DMS153 treated with DMSO at 0.1 percent for 48 hours (cell line): Measurements from ENCODE around the gene PIGT.
"Not testable (repeated sequence)": the region's sequence is repeated elsewhere in the genome, so short reads cannot be mapped to it uniquely, and the experiment has no call there.

ENCODE experiments used
- DNase-seq: peaks from one replicate; lab custom pipeline; 2025; ENCODE audit not compliant: unreplicated experiment; lab: John Stamatoyannopoulos, UW

PIGT gene

DNA sequence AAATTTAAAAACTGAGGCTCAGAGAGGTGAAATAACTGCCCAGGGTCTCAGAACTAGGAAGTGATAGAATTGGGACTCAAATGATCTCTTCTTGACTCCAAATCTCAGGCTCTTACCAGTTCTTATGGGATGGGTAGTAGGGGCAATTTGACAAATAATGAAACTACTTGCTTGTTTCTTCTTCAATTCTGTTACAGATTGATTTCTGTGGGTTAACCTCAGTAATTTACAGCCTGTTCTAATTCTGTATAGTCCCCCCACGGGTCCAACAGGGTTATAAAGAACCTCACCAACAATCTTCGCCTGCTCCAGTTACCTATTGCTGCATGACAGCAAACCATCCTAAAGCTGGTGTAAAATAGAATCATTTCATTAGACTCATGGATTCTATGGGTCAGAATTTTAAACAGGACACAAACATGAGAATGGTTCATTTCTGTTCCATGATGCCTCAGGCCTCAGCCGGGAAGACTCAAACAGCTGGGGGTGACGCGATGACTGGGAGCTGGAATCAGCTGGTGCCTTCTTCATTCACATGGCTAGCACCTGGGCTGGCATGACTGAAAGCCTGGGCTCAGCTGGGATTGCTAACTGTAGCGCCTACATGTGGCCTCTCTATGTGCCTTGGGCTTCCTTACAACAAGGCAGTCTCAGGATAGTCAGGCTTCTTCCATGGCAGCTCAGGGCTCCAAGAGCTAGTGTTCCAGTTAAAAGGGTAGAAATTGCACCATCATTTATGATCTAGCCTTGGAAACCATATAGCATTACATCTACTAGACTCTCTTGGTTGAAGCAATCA is 47.0 kb downstream of the PIGT start:
- no peak for DNase-seq

DNA sequence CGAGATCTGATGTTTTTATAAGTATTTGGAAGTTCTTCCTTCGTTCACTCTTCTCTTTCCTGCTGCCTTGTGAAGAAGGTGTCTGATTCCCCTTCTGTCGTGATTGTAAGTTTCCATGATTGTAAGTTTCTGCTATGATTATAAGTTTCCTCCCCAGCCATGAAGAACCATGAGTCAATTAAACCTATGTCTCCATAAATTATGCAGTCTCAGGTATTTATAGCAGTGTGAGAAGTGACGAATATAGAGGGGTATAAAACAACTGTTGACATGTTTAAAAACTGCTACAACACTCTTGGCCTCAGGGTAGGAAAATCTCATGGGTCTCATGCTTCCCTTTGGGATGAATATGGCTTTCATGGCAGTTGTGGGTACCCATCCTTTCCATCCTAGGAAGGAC is 47.8 kb downstream of the PIGT start:
- no peak for DNase-seq

DNA sequence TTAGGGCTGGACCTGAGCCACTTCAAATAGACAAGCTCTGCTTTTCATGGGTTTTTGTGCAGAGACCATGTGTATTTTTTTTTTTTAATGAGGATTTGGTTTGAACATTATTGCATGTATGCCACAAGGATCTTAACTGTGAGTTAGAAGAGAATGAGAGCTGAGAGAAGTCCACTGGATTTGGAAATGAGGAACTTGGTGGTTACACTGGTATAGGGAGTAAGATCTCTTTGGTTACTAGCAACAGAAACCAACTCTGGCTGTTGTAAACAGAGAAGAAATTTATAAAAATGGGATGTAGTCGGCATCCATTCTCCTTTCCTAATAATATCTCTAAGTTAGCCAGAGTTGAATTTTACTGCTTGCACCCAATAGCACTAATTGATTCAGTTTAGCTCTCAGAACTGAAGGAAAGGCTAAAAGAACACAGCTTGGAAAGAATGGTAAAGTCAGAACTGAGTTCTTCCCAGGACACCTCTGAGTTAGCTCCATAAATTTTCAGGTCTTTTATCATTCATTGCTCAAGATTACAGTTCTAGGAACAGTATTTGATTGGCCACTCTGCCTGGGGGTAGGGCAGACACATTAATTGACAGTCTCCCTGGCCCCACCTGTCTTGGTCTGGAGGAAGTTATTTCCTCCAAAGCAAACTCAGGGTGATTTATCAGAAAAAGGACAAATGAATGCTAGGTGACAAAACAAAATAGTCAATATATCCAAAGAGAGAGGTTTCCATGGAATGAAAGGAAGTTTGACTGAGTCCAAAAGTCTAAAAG is 49.7 kb downstream of the PIGT start:
- no peak for DNase-seq

DNA sequence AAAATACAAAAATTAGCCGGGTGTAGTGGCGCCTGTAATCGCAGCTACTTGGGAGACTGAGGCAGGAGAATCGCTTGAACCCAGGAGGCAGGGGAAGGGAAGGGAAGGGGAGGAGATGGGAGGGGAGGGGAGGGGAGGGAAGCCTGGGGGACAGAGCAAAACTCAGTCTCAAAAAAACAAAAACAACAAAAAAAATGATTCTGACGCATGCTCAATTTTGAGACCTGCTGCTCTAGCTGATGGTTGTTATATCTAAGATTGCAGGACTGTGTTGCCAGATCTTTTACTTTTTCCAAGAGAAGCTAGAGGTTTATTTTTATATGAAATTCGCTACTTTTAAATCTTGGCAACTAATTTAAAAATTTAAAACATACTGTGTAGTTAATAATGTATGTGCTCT is 51.2 kb downstream of the PIGT start:
- DNase-seq = no peak

DNA sequence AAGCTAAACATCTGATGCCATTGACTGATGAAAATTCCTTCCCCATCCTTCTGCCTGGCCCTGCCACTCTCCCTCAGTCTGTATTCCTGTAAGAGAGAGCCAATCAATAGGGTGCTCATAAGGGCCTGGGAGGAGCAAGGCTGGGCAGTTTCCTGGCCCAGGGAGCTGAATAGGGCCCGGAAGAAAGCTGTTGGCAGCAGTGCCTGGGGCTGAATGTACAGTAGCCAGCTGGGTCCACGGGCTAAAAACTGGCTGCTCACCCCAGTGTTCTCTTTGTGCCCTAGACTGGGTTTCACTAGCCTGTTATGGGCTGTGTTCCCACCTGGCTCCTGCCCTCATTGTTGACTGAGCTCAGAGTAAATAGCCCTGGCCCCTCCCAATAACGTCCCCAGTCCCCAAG is 51.9 kb downstream of the PIGT start:
- DNase-seq = peak; percentile 81

DNA sequence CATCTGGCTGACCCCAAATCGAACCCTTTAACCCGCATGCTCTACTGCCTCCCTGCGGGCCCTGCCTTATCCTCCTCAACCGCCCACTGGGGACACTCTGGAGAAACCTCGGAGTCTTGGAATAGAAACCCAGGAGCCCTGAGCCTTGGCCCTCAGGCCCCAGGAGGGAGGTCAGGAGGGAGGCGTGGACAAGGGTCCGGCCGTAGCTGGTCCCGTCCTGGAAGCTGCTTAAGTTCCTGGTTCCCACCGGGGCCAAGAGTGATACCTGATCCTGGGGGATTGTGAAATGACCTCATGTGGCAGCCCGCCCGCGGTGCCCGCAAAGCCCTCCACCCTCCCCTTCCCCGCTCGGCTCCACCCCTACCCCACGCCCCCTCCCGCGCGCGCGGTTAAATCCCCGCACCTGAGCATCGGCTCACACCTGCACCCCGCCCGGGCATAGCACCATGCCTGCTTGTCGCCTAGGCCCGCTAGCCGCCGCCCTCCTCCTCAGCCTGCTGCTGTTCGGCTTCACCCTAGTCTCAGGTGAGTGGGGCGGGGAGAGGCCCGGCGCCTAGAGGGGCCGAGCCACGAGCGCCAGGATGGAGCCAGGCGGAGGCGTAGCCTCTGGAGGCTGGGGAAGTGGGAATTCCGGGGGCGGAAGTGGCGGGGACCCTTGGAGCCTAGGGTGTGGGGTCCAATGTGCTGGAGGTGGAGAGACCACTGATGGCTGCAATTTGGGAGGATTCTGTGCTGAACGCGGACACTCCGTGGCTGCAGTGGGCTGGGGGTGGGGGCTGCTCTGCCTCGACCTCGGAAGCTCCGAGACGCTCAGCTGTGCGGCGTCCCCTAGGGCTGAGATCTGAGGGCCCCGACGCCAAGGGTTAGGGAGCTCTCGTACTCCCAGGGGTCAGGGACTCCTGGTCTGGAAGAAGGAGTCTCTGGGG is 53.7 kb downstream of the PIGT start, which contains the start of gene WFDC2:
Gene WFDC2 (plus strand): TSS at position 418 of the 926 bp plus-strand sequence. CDS start 29 bp downstream, at position 447.
- peak; percentile 46 for DNase-seq

DNA sequence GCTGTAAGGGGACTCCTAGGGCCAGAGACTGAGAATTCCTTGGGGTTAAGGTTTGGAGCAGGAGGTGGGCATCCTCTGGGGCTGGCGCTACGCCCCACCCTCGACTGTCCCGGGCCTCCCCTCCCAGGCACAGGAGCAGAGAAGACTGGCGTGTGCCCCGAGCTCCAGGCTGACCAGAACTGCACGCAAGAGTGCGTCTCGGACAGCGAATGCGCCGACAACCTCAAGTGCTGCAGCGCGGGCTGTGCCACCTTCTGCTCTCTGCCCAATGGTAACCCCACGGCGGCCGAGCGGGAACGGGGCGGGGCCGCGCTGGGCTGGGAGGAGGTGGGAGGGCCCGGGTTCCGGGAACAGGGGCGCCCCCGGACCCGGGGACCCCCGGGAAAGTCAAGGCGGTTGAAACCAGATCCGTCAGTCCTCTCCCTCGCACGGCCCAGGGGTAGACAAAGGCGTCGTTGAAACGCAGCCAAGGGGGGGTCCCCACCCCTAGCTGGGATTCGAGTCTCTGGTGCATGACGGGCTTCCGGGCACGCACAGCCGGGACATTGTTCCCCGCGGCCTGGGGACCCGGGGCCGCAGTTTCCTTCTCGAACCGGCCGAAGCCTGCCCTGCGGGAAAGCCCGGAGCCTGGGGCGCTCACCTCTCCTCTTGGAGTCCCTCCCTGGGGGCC is 54.5 kb downstream of the PIGT start:
- peak; percentile 56 for DNase-seq

DNA sequence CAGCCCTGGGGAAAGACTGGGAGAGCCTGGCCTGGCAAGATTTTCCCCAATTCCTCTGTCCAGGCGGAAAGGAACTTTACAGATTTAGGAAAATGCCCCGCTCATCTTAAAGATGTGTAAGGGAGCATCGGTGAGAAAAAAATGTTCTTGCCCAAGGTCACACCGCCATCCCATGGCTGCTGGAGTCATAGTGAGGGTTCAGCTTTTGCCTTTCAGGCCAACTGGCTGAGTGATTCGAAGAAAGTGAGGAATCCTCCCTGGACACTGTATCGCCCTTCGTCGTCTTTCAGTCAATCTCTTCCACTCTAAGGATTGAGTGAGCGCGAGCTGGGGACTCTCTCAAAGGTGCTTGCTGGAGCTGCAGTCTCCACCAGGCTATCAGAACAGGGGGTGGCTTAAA is 55.0 kb downstream of the PIGT start:
- DNase-seq = peak; percentile 45

DNA sequence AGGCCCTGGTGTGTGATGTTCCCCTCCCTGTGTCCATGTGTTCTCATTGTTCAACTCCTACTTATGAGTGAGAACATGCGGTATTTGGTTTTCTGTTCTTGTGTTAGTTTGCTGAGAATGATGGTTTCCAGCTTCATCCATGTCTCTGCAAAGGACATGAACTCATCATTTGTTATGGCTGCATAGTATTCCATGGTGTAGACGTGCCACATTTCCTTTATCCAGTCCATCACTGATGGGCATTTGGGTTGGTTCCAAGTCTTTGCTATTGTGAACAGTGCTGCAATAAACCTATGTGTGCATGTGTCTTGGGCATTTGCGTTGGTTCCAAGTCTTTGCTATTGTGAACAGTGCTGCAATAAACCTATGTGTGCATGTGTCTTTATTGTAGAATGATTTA is 56.3 kb downstream of the PIGT start:
- not testable (repeated sequence) for DNase-seq
